ENCODE measurements around the gene MYO1H.

GRCh38 chr12:109496306-109496705, 148.6 kb downstream of the MYO1H start:
- no peak for TF ChIP-seq CTCF (IDR thresholded peaks at IDR 0.05 in 4 of 5, conservative IDR thresholded peaks at IDR 0.05 in 1 of 5)
- TF ChIP-seq POLR2A (IDR thresholded peaks at IDR 0.05) = no peak

All from gastrocnemius medialis (tissue), 4 donors.